Muscle layer of duodenum (tissue), 2 donors: Measurements from ENCODE around the gene SNX13.

ENCODE experiments used
- H3K27ac ChIP-seq: one replicate; pipeline ENCODE4 v1.7.0; 2013; ENCODE audit warnings: mild to moderate bottlenecking, low read length
- H3K27me3 ChIP-seq: one replicate; pipeline ENCODE4 v1.7.0; 2013; ENCODE audit warnings: low read depth, mild to moderate bottlenecking, control low read depth, low read length
- H3K36me3 ChIP-seq, 2 donors: one replicate each; pipeline ENCODE4 v1.7.0; 2013; ENCODE audit warnings: low read length in 2 of 2, control low read depth in 1 of 2, mild to moderate bottlenecking in 1 of 2; ENCODE audit not compliant: insufficient read depth in 2 of 2, control insufficient read depth in 1 of 2
- H3K4me1 ChIP-seq, 2 donors: one replicate each; pipeline ENCODE4 v1.7.0; 2013; ENCODE audit warnings: low read length in 2 of 2, mild to moderate bottlenecking in 2 of 2, control low read depth in 1 of 2, moderate library complexity in 1 of 2; ENCODE audit not compliant: insufficient read depth in 2 of 2, control insufficient read depth in 1 of 2
- H3K4me3 ChIP-seq, 2 donors: one replicate each; pipeline ENCODE4 v1.7.0; 2013; ENCODE audit warnings: low read length in 2 of 2, low read depth in 1 of 2, mild to moderate bottlenecking in 1 of 2
- H3K9me3 ChIP-seq, 2 donors: one replicate each; pipeline ENCODE4 v1.7.0; 2013; ENCODE audit warnings: low read length in 2 of 2, control low read depth in 1 of 2, mild to moderate bottlenecking in 1 of 2; ENCODE audit not compliant: control insufficient read depth in 1 of 2
- donor health status: healthy.

Gene SNX13

DNA sequence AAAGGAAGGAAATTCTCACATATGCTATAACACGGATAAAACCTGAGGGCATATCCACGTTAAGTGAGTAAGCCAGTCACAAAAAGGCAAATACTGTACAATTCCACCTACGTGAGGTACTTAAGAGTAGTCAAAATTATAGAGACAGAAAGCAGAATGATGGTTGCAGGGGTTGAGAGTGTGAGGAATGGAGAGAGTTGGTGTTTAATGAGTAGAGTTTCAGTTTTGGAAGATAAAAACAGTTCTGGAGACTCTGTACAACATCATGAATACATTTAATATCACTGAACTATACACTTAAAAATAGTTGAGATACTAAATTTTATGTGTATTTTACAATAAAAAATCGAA lies 95.1 kb downstream of the SNX13 start:
- Histone ChIP-seq H3K9me3 (no peaks in the 10 kb centered on the region), H3K36me3 (peaks cover 12 to 33% of the 10 kb centered on the region in 2 donors), H3K27me3 (no peaks in the 10 kb centered on the region), H3K27ac (no peak overlapping the region), H3K4me1 (no peaks in the 10 kb centered on the region), H3K4me3 (no peak overlapping the region)

DNA sequence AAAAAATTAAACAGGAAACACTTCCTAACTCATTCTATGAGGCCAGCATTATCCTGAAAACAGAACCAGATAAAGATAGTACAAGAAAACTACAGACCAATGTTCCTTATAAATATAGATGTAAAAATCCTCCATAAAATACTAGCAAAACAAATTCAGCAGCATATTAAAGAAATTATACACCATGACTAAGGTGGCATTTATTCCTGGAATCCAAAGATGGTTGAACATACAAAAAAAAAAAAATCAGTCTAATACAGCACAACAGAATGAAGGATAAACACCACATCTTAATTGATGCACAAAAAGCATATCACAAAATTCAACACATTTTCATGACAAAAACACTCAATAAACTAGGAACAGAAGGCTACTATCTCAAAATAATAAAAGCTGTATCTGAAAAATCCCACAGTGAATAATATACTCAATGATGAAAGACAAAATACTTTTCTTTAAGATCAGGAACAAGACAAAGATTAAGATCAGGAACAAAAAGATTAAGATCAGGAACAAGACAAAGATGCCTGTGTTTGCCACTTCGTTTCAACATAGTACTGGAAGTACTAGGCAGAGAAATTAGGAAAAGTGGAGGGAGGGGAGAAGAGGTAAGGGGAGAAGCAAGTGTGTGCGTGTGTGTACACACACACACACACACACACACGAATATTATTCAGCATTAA lies 95.6 kb downstream of the SNX13 start:
- H3K27me3 ChIP-seq: no peaks in the 10 kb centered on the region
- no peak overlapping the region for H3K4me3 ChIP-seq
- no peak overlapping the region for H3K27ac ChIP-seq
- no peaks in the 10 kb centered on the region for H3K4me1 ChIP-seq
- peaks cover 10 to 33% of the 10 kb centered on the region in 2 donors for H3K36me3 ChIP-seq
- no peaks in the 10 kb centered on the region for H3K9me3 ChIP-seq

DNA sequence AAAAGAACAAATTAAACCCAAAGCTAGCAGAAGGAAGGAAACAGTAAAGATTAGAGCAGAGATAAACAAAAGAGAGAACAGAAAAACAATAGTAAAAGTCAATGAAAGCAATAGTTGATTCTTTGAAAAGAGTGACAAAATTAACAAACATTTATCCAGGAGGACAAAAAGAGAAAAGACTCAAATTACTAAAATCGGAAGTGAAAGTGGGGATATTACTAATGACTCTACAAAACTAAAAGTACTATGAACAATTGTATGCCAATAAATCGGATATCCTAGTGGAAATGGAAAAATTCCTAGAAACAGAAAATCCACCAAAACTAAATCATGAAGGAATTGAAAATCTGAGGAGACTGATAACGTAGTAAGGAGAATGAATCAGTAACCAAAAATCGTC lies 96.3 kb downstream of the SNX13 start:
- Histone ChIP-seq H3K36me3 (peaks cover 10 to 33% of the 10 kb centered on the region in 2 donors), H3K27me3 (no peaks in the 10 kb centered on the region), H3K4me3 (no peak overlapping the region), H3K4me1 (no peaks in the 10 kb centered on the region), H3K27ac (no peak overlapping the region), H3K9me3 (no peaks in the 10 kb centered on the region)

DNA sequence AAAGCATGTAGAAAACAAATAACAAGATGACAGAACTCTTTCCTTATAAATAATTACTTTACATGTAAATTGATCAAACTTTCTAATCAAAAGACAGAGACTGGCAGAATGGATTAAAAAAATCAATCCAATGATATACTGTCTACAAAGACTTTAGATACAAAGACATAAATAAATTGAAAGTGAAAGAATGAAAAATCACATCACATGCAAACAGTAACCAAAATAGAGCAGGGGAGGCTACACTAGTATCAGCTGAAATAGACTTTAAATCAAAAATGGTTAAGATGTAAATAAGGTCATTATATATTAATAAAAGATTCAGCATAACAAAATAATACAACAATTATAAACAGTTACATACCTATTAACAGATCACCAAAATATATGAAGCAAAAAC lies 97.3 kb downstream of the SNX13 start:
- Histone ChIP-seq H3K27me3 (no peaks in the 10 kb centered on the region), H3K4me1 (no peaks in the 10 kb centered on the region), H3K9me3 (no peaks in the 10 kb centered on the region), H3K4me3 (no peak overlapping the region), H3K27ac (no peak overlapping the region), H3K36me3 (peaks cover 10 to 30% of the 10 kb centered on the region in 2 donors)

DNA sequence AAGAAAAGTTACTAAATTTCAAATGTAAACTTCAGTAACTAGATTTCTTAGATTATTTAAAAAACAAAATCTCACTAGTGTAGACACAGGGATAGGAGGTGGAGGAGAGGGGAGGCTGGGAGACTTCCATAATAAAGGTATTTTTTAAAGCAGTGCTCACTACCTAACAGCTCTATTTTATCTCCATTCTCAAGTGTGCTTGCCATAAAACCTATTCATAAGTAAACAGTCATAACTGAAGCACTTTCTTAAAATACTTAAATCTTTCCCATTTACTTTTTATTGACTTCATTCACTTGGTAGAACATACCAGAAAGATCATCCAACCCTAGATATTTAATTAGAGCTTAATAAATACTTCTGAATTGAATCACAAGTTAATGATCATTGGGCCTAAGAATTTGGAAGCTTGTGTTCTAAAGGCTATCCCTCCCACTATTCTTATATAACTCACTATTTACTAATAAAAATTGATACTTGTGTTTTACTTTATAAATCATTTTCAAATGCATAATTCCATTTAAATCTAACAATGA lies 107.4 kb downstream of the SNX13 start:
- Histone ChIP-seq H3K4me3 (no peak overlapping the region), H3K27me3 (no peaks in the 10 kb centered on the region), H3K4me1 (no peaks in the 10 kb centered on the region), H3K9me3 (no peaks in the 10 kb centered on the region), H3K36me3 (peaks cover 5 to 14% of the 10 kb centered on the region in 2 donors), H3K27ac (no peak overlapping the region)

DNA sequence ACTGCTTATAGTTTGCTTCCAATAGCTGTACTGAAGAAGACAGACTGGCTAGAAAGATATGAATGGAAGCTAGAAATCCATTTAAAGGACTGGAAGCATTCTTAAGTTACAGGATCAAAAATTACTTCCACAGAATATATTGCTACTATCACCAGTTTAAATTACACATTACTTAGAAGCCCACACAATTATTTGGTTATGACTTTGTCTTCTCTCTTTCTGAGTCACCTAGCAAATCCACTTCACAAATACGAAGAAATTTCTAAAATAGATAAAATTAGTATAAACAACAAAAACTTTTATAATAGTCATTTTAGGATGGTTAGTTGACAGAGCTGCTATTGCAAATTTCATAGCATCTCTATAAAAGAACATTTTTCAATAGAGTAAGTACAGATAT lies 108.1 kb downstream of the SNX13 start:
- H3K4me1 ChIP-seq: no peaks in the 10 kb centered on the region
- no peaks in the 10 kb centered on the region for H3K9me3 ChIP-seq
- no peak overlapping the region for H3K4me3 ChIP-seq
- peaks cover 5 to 8% of the 10 kb centered on the region in 2 donors for H3K36me3 ChIP-seq
- H3K27me3 ChIP-seq: no peaks in the 10 kb centered on the region
- no peak overlapping the region for H3K27ac ChIP-seq

DNA sequence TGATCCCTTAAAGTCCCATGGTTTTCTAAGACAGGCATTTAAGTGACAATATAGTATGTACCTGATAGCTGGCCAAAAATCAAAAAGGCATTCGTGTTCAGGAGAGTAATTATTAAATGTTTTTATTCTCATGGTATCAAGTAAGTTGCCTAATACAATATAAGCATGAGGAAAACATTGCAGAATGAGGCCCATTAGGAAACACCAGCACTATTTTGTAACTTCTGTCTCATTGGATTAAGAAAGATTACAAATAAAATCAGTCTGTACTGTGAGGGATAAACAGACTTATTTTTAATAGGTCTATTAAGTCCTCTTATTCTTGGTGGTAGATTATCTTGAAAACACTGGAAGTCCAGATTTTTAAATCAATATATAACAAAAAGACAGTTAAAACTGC lies 110.1 kb downstream of the SNX13 start:
- H3K9me3 ChIP-seq: no peaks in the 10 kb centered on the region
- peaks cover 4 to 8% of the 10 kb centered on the region in 2 donors for H3K36me3 ChIP-seq
- no peak overlapping the region for H3K27ac ChIP-seq
- no peaks in the 10 kb centered on the region for H3K27me3 ChIP-seq
- H3K4me1 ChIP-seq: no peaks in the 10 kb centered on the region
- no peak overlapping the region for H3K4me3 ChIP-seq

DNA sequence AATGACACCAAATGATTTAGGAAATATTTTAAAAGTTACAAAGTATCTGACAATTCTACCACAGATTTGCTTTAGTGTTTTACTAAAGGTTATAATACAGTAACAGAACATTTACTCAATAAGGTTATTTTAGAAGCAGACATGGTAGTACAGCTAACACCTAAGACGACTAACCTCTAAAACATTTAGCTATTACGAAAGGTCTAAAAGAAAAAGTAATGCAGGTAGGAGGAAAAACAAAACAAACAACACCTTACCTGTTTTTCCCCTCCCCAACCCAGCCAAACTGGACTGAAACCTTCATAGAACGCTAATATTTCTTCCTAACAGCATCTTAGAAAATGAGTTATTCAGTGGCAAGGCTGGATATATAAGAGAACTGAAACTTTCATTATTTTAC lies 111.3 kb downstream of the SNX13 start:
- no peak overlapping the region for H3K4me3 ChIP-seq
- H3K27ac ChIP-seq: no peak overlapping the region
- H3K27me3 ChIP-seq: no peaks in the 10 kb centered on the region
- peaks cover 7 to 8% of the 10 kb centered on the region in 2 donors for H3K36me3 ChIP-seq
- no peaks in the 10 kb centered on the region for H3K9me3 ChIP-seq
- H3K4me1 ChIP-seq: no peaks in the 10 kb centered on the region

DNA sequence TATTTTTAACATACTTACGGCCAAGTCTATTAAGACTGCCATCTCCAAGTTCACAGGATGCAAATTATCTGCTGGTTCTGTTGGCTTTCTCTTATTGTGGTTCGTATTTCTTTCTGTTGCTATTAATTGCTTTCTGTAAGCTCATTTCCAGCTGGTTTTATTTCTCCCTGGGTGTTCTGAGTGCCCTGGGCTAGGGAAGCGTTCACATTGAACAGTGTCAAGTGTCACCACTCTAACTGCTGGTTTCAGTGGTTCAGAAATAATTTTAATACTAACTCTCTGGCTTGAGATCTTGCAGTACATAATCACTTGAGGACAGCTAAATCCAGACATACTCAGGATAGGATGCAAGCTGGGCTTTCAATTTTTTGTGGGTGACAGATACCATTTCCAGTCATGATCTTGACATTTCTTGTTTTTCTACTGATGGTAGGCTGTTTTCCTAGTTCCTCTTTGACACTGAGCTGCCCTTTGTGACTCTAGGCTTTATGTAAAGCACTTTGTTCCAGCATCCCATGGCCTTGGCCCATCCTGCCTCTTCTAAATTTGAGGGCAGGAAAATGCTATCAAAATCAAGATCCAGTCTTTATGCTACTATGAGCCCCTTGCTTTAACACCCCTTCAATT lies 117.6 kb downstream of the SNX13 start:
- Histone ChIP-seq H3K9me3 (no peaks in the 10 kb centered on the region), H3K27me3 (no peaks in the 10 kb centered on the region), H3K27ac (no peak overlapping the region), H3K36me3 (peaks cover 6 to 17% of the 10 kb centered on the region in 2 donors), H3K4me3 (no peak overlapping the region), H3K4me1 (no peaks in the 10 kb centered on the region)

DNA sequence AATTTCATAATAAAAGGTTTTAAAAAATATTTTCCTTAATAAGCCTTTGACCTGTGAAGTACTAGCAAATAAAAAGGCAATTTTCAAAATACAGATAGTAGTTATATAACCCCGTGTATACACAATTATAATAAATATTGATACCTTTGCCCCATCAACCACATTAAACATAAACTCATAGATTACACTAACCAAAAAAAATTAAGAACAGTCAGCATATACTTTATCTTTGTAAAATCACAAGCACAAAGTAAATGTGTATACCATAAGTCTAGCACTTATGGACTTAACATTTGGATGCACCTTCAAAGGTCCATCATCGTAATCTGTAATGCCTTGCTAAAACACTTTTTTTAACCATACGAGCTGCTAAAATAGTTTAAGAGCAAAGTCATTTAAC lies 123.4 kb downstream of the SNX13 start:
- no peaks in the 10 kb centered on the region for H3K4me1 ChIP-seq
- no peak overlapping the region for H3K27ac ChIP-seq
- peaks cover 13 to 28% of the 10 kb centered on the region in 2 donors for H3K36me3 ChIP-seq
- peaks cover 0 to 6% of the 10 kb centered on the region in 2 donors for H3K9me3 ChIP-seq
- no peak overlapping the region for H3K4me3 ChIP-seq
- H3K27me3 ChIP-seq: no peaks in the 10 kb centered on the region

DNA sequence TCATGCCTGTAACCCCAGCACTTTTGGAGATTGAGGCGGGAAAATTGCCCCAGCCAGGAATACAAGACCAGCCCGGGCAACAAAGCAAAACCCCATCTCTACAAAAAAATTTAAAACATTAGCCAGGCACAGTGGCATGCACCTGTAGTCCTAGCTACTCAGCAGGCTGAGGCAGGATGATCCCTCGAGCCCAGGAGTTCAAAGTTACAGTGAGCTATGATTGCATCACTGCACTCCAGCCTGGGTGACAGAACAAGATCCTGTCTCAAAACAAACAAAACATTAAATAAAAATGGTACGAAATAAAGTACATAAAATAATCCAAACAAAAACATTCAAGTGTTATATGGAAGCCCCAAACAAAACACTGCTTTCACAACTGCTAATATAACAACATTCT lies 125.0 kb downstream of the SNX13 start:
- no peaks in the 10 kb centered on the region for H3K4me1 ChIP-seq
- H3K27ac ChIP-seq: no peak overlapping the region
- H3K36me3 ChIP-seq: peaks cover 13 to 30% of the 10 kb centered on the region in 2 donors
- no peaks in the 10 kb centered on the region for H3K27me3 ChIP-seq
- H3K9me3 ChIP-seq: peaks cover 0 to 6% of the 10 kb centered on the region in 2 donors
- H3K4me3 ChIP-seq: no peak overlapping the region
